ENCODE data around the gene CARD18.

Gene CARD18

GRCh38 chr11:105167244-105167643 lies 27.7 kb upstream of the CARD18 start:
- no peaks in the 10 kb centered on the region for H3K36me3 ChIP-seq (ENCODE audit: control insufficient read depth in 2 of 2, insufficient read depth in 1 of 2, low read length in 2 of 2)
- ChIA-PET CTCF (no interaction called here), POLR2A (no interaction called here)
- no peak overlapping the region for H3K27ac ChIP-seq (ENCODE audit: extremely low read depth, low read depth, low read length)
- TF ChIP-seq ZNF596 (tag by site-specific recombination; IDR thresholded peaks at IDR 0.05) (no peak), ZNF155 (tag by site-specific recombination; IDR thresholded peaks at IDR 0.05) (no peak), ZBTB1 (tag by site-specific recombination; IDR thresholded peaks at IDR 0.05) (no peak), ZNF692 (tag by site-specific recombination; IDR thresholded peaks at IDR 0.05) (no peak), ZNF324 (tag by site-specific recombination; IDR thresholded peaks at IDR 0.05) (no peak)
- H3K9me3 ChIP-seq (ENCODE audit: control insufficient read depth, insufficient read depth, low read depth, low read length): no peaks in the 10 kb centered on the region
- H3K4me1 ChIP-seq (ENCODE audit: control insufficient read depth, insufficient read depth, low read length): no peaks in the 10 kb centered on the region
- no peak overlapping the region for H3K4me3 ChIP-seq (ENCODE audit: low read depth, low read length)

- CTCF ChIA-PET: no interaction called here
- H3K36me3 ChIP-seq (ENCODE audit: control insufficient read depth in 2 of 2, insufficient read depth in 1 of 2, low read length in 2 of 2): no peaks in the 10 kb centered on the region
- H3K4me3 ChIP-seq (ENCODE audit: low read depth, low read length): no peak overlapping the region
- no peaks in the 10 kb centered on the region for H3K4me1 ChIP-seq (ENCODE audit: control insufficient read depth, insufficient read depth, low read length)
- no peak for TF ChIP-seq ZBTB8A (tag by site-specific recombination; IDR thresholded peaks at IDR 0.05)
- no peak overlapping the region for H3K27ac ChIP-seq (ENCODE audit: extremely low read depth, low read depth, low read length)
- POLR2A ChIA-PET: no interaction called here
- H3K9me3 ChIP-seq (ENCODE audit: control insufficient read depth, insufficient read depth, low read depth, low read length): no peaks in the 10 kb centered on the region
These were observed 24.6 kb upstream of the CARD18 start for GRCh38 chr11:105164208-105164607.

GRCh38 chr11:105162506-105162905 lies 22.9 kb upstream of the CARD18 start:
- no peaks in the 10 kb centered on the region for H3K4me1 ChIP-seq (ENCODE audit: control insufficient read depth, insufficient read depth, low read length)
- ChIA-PET CTCF (no interaction called here), POLR2A (no interaction called here)
- no peaks in the 10 kb centered on the region for H3K36me3 ChIP-seq (ENCODE audit: control insufficient read depth in 2 of 2, insufficient read depth in 1 of 2, low read length in 2 of 2)
- no peak overlapping the region for H3K4me3 ChIP-seq (ENCODE audit: low read depth, low read length)
- H3K27ac ChIP-seq (ENCODE audit: extremely low read depth, low read depth, low read length): no peak overlapping the region
- no peaks in the 10 kb centered on the region for H3K9me3 ChIP-seq (ENCODE audit: control insufficient read depth, insufficient read depth, low read depth, low read length)
- no peak for TF ChIP-seq GLIS2 (tag by site-specific recombination; IDR thresholded peaks at IDR 0.05)
- no peak for TF ChIP-seq ZFP3 (tag by site-specific recombination; IDR thresholded peaks at IDR 0.05; ENCODE audit: low read depth)
- no peak for TF ChIP-seq OSR2 (tag by site-specific recombination; IDR thresholded peaks at IDR 0.05)
- TF ChIP-seq PATZ1 (tag by site-specific recombination; IDR thresholded peaks at IDR 0.05): no peak
- no peak for TF ChIP-seq ZNF549 (tag by site-specific recombination; IDR thresholded peaks at IDR 0.05)
- TF ChIP-seq ZNF639 (tag by site-specific recombination; IDR thresholded peaks at IDR 0.05): no peak

GRCh38 chr11:105158436-105158835 lies 18.9 kb upstream of the CARD18 start:
- Histone ChIP-seq H3K36me3 (ENCODE audit: control insufficient read depth in 2 of 2, insufficient read depth in 1 of 2, low read length in 2 of 2) (no peaks in the 10 kb centered on the region), H3K4me1 (ENCODE audit: control insufficient read depth, insufficient read depth, low read length) (no peaks in the 10 kb centered on the region), H3K4me3 (ENCODE audit: low read depth, low read length) (no peak overlapping the region), H3K27ac (ENCODE audit: extremely low read depth, low read depth, low read length) (no peak overlapping the region), H3K9me3 (ENCODE audit: control insufficient read depth, insufficient read depth, low read depth, low read length) (no peaks in the 10 kb centered on the region)
- CTCF ChIA-PET: no interaction called here
- POLR2A ChIA-PET: no interaction called here
- TF ChIP-seq ZNF324 (tag by site-specific recombination; IDR thresholded peaks at IDR 0.05) (no peak), ZNF223 (tag by site-specific recombination; IDR thresholded peaks at IDR 0.05) (no peak), ZNF26 (tag by site-specific recombination; IDR thresholded peaks at IDR 0.05) (no peak), OSR2 (tag by site-specific recombination; IDR thresholded peaks at IDR 0.05) (no peak), FEZF1 (tag by site-specific recombination; IDR thresholded peaks at IDR 0.05) (no peak), PRDM2 (tag by site-specific recombination; IDR thresholded peaks at IDR 0.05; ENCODE audit: borderline replicate concordance) (no peak), ZNF16 (tag by site-specific recombination; IDR thresholded peaks at IDR 0.05; ENCODE audit: low read depth) (no peak)

Measured in HEK293 (cell line).